GM19324 (cell line): Measurements from ENCODE around the gene ZG16.
A peak's percentile ranks its signal among the peaks of the same experiment; 100 is the strongest.

Experiments
- ATAC-seq: cut with Tn5 transposase; IDR thresholded peaks from one replicate; pipeline ENCODE4 v1.9.1; 2021; ENCODE audit warnings: mild to moderate bottlenecking, moderate library complexity; ENCODE audit not compliant: unreplicated experiment, low FRiP score

Gene ZG16

GRCh38 chr16:29807426-29808218, 29.6 kb downstream of the ZG16 start:
- peak; percentile 9 for ATAC-seq

- ATAC-seq = no peak
Measured at GRCh38 chr16:29808219-29808900, 30.3 kb downstream of the ZG16 start.

GRCh38 chr16:29809031-29809747, 31.1 kb downstream of the ZG16 start:
- no peak for ATAC-seq

GRCh38 chr16:29809850-29810698, 32.0 kb downstream of the ZG16 start:
- no peak for ATAC-seq

GRCh38 chr16:29810699-29811169, 32.7 kb downstream of the ZG16 start:
- no peak for ATAC-seq

- ATAC-seq = no peak
Measured at GRCh38 chr16:29811170-29811895, 33.3 kb downstream of the ZG16 start.

- ATAC-seq = no peak
Measured at GRCh38 chr16:29811896-29812665, 34.0 kb downstream of the ZG16 start, which contains the start of gene PRRT2. Gene PRRT2 (plus strand): TSS chr16:29812193. CDS start chr16:29813055, 862 bp downstream.

- no peak for ATAC-seq
Measured at GRCh38 chr16:29812754-29813643, 34.9 kb downstream of the ZG16 start.

- ATAC-seq = no peak
Measured at GRCh38 chr16:29813644-29814562, 35.8 kb downstream of the ZG16 start.

- ATAC-seq = no peak
Measured at GRCh38 chr16:29814592-29814991, 36.5 kb downstream of the ZG16 start.

GRCh38 chr16:29815032-29815721, 37.1 kb downstream of the ZG16 start:
- ATAC-seq = no peak

- peak; percentile 75 for ATAC-seq
Measured at GRCh38 chr16:29815793-29816693, 38.0 kb downstream of the ZG16 start, which contains the start of gene PAGR1. Gene PAGR1 (plus strand): TSS chr16:29816152. CDS start chr16:29816526, 374 bp downstream.

- peak; percentile 11 for ATAC-seq
Measured at GRCh38 chr16:29816694-29817441, 38.8 kb downstream of the ZG16 start.

GRCh38 chr16:29818082-29818481, 40.0 kb downstream of the ZG16 start:
- ATAC-seq = no peak
